GM12878 (cell line): ENCODE results near the gene SYTL5.

ENCODE experiments used
- CTCF ChIP-seq, 3 experiments: IDR thresholded peaks in 2 of 3; conservative IDR thresholded peaks in 1 of 3; 2 replicates each; pipeline ENCODE4 v1.5.1; 2011; ENCODE audit warnings: low read depth in 3 of 3, low read length in 3 of 3, mild to moderate bottlenecking in 3 of 3, control low read depth in 2 of 3, moderate library complexity in 2 of 3, inconsistent platforms in 1 of 3, mixed read lengths in 1 of 3; ENCODE audit not compliant: control insufficient read depth in 2 of 3, insufficient read depth in 1 of 3; ENCODE audit errors: extremely low read depth in 1 of 3
- EZH2 ChIP-seq: IDR thresholded peaks from 2 replicates; pipeline ENCODE4 v1.6.1; 2012; ENCODE audit warnings: low read depth, mild to moderate bottlenecking, control low read depth, inconsistent platforms, low read length, borderline replicate concordance; ENCODE audit not compliant: control insufficient read depth
- YY1 ChIP-seq: IDR thresholded peaks from 2 replicates; pipeline ENCODE4 v1.6.1; 2011; ENCODE audit warnings: low read depth, mild to moderate bottlenecking, low read length
- ZNF217 ChIP-seq: fragments of 450-650 bp; IDR thresholded peaks from 2 replicates; pipeline ENCODE4 v1.6.1; 2017; ENCODE audit warnings: antibody characterized with exemption, mild to moderate bottlenecking

GRCh38 chrX:38038501-38038900, 32.1 kb downstream of the SYTL5 start:
- TF ChIP-seq YY1, result no peak
- TF ChIP-seq EZH2, result no peak
- TF ChIP-seq ZNF217, result no peak
- TF ChIP-seq CTCF (IDR thresholded peaks at IDR 0.05 in 2 of 3, conservative IDR thresholded peaks at IDR 0.05 in 1 of 3; ENCODE audit: control insufficient read depth in 2 of 3, extremely low read depth in 1 of 3, insufficient read depth in 1 of 3, low read depth in 3 of 3, low read length in 3 of 3), result no peak
